H1 (cell line): ENCODE results near the gene SEMA3G. TPM values are rescaled to one million over a fixed set of nuclear protein-coding genes. Genes with fewer than 3 reads are reported as not detected.

Experiments used
- CTCF ChIA-PET: fragments of 300-600 bp; sonication (Branson Sonifier 250); formaldehyde crosslinking; loops from one replicate; lab custom pipeline; 2021; ENCODE audit not compliant: partially characterized antibody; lab: Charles Lee
- POLR2A ChIA-PET: fragments of 300-600 bp; sonication (Branson Sonifier 250); formaldehyde crosslinking; loops from one replicate; lab custom pipeline; 2021; ENCODE audit warnings: inconsistent platforms; ENCODE audit not compliant: partially characterized antibody; lab: Charles Lee
- DNase-seq, 2 experiments: peaks; one replicate each; pipeline versions ENCODE4 v3.0.0 to v3.0.0-alpha.2; 2010 to 2022; ENCODE audit warnings: low spot score in 2 of 2, low read depth in 1 of 2, mixed read lengths in 1 of 2
- FAIRE-seq: peaks from 2 replicates; lab custom pipeline; 2011; peaks lifted over from hg19 to GRCh38; lab: Jason Lieb, UNC
- H2AFZ ChIP-seq: 2 replicates; pipeline ENCODE4 v1.8.1; 2012; ENCODE audit warnings: low read length, inconsistent platforms
- H2AK5ac ChIP-seq: 2 replicates; pipeline ENCODE4 v1.6.1; 2013; ENCODE audit warnings: low read depth, low read length
- H2BK120ac ChIP-seq: replicated peaks from 2 replicates; pipeline ENCODE3; 2013; ENCODE audit warnings: low read depth, low read length, inconsistent platforms
- H2BK12ac ChIP-seq: 2 replicates; pipeline ENCODE4 v1.6.1; 2013; ENCODE audit warnings: low read depth, low read length
- H2BK15ac ChIP-seq: 2 replicates; pipeline ENCODE4 v1.6.1; 2013; ENCODE audit warnings: low read length
- H2BK20ac ChIP-seq: 2 replicates; pipeline ENCODE4 v1.6.1; 2013; ENCODE audit warnings: low read length
- H2BK5ac ChIP-seq: 2 replicates; pipeline ENCODE4 v1.6.1; 2013; ENCODE audit warnings: low read depth, low read length
- H3K14ac ChIP-seq: 2 replicates; pipeline ENCODE4 v1.6.1; 2013; ENCODE audit warnings: inconsistent platforms; ENCODE audit not compliant: insufficient read length
- H3K18ac ChIP-seq: 2 replicates; pipeline ENCODE4 v1.6.1; 2013; ENCODE audit warnings: low read length; ENCODE audit errors: extremely low read depth
- H3K23ac ChIP-seq: 2 replicates; pipeline ENCODE4 v1.6.1; 2013; ENCODE audit warnings: inconsistent platforms; ENCODE audit not compliant: insufficient read length
- H3K23me2 ChIP-seq: 2 replicates; pipeline ENCODE4 v1.6.1; 2013; ENCODE audit warnings: low read depth, low read length
- H3K27ac ChIP-seq: 2 replicates; pipeline ENCODE4 v1.6.1; 2011; ENCODE audit warnings: low read depth, low read length, inconsistent platforms
- H3K27me3 ChIP-seq, 4 experiments: replicated peaks in 1 of 4; 1 replicate in 1 of 4; 2 replicates in 3 of 4; pipeline versions ENCODE4 v1.6.1 to v1.8.1; 2011 to 2013; ENCODE audit warnings: low read length in 3 of 4, mild to moderate bottlenecking in 3 of 4, inconsistent platforms in 2 of 4, mixed read lengths in 2 of 4, moderate library complexity in 1 of 4; ENCODE audit not compliant: control insufficient read depth in 3 of 4, insufficient read depth in 3 of 4; ENCODE audit errors: extremely low read depth in 1 of 4
- H3K36me3 ChIP-seq, 4 experiments: 2 replicates each; pipeline versions ENCODE4 v1.6.1 to v1.8.1; 2011 to 2013; ENCODE audit warnings: mild to moderate bottlenecking in 4 of 4, low read length in 3 of 4, moderate library complexity in 2 of 4, control low read depth in 1 of 4, inconsistent platforms in 1 of 4; ENCODE audit not compliant: insufficient read depth in 4 of 4, control insufficient read depth in 2 of 4
- H3K4ac ChIP-seq: replicated peaks from 2 replicates; pipeline ENCODE3; 2013; ENCODE audit warnings: low read length, low read depth, mixed read lengths, inconsistent platforms; ENCODE audit not compliant: insufficient read length
- H3K4me1 ChIP-seq, 4 experiments: replicated peaks in 1 of 4; 1 replicate in 1 of 4; 2 replicates in 3 of 4; pipeline versions ENCODE4 v1.6.1 to v1.8.1; 2011 to 2013; ENCODE audit warnings: low read length in 3 of 4, inconsistent platforms in 2 of 4, mixed read lengths in 1 of 4; ENCODE audit not compliant: insufficient read depth in 4 of 4, control insufficient read depth in 3 of 4
- H3K4me2 ChIP-seq, 2 experiments: 2 replicates each; pipeline versions ENCODE4 v1.6.1 to v1.8.1; 2011 to 2013; ENCODE audit warnings: low read depth in 2 of 2, low read length in 2 of 2, control low read depth in 1 of 2, inconsistent platforms in 1 of 2, mild to moderate bottlenecking in 1 of 2; ENCODE audit not compliant: insufficient read depth in 1 of 2
- H3K4me3 ChIP-seq, 4 experiments: fragments of 200-600, 300-600 bp in 1 of 4; sonication (generic), shearing (Covaris generic), sonication (Bioruptor Twin) in 1 of 4; 2 replicates each; pipeline versions ENCODE4 v1.5.1 to v1.8.1; 2011 to 2016; ENCODE audit warnings: low read length in 4 of 4, low read depth in 3 of 4, control low read depth in 2 of 4, inconsistent platforms in 2 of 4, mild to moderate bottlenecking in 2 of 4, mixed read lengths in 1 of 4, moderate library complexity in 1 of 4; ENCODE audit not compliant: insufficient read depth in 2 of 4; ENCODE audit errors: extremely low read depth in 1 of 4
- H3K56ac ChIP-seq: replicated peaks from 2 replicates; pipeline ENCODE3; 2013; ENCODE audit warnings: low read depth, mild to moderate bottlenecking, mixed read lengths, low read length, inconsistent platforms; ENCODE audit not compliant: insufficient read length
- H3K79me1 ChIP-seq: 2 replicates; pipeline ENCODE4 v1.6.1; 2013; ENCODE audit warnings: low read depth, low read length, control low read depth
- H3K79me2 ChIP-seq, 2 experiments: 2 replicates each; pipeline versions ENCODE4 v1.6.1 to v1.8.1; 2012 to 2013; ENCODE audit warnings: low read length in 2 of 2, mild to moderate bottlenecking in 2 of 2, inconsistent platforms in 1 of 2; ENCODE audit not compliant: insufficient read depth in 2 of 2, control insufficient read depth in 1 of 2
- H3K9ac ChIP-seq, 4 experiments: replicated peaks in 1 of 4; 1 replicate in 1 of 4; 2 replicates in 3 of 4; pipeline versions ENCODE4 v1.6.1 to v1.8.1; 2011 to 2013; ENCODE audit warnings: low read depth in 3 of 4, low read length in 3 of 4, control low read depth in 2 of 4, mild to moderate bottlenecking in 2 of 4, moderate library complexity in 2 of 4, inconsistent platforms in 1 of 4; ENCODE audit errors: extremely low read depth in 1 of 4
- H3K9me3 ChIP-seq, 2 experiments: 2 replicates each; pipeline versions ENCODE4 v1.6.1 to v1.8.1; 2012 to 2013; ENCODE audit warnings: mild to moderate bottlenecking in 2 of 2, moderate library complexity in 2 of 2, control low read depth in 1 of 2, inconsistent platforms in 1 of 2, low read depth in 1 of 2, low read length in 1 of 2, mixed read lengths in 1 of 2; ENCODE audit not compliant: insufficient read depth in 2 of 2
- H4K20me1 ChIP-seq, 2 experiments: replicated peaks in 1 of 2; 2 replicates each; pipeline versions ENCODE3 to v1.8.1; 2011 to 2013; ENCODE audit warnings: inconsistent platforms in 2 of 2, low read length in 2 of 2, mild to moderate bottlenecking in 1 of 2; ENCODE audit not compliant: insufficient read depth in 2 of 2, control insufficient read depth in 1 of 2
- H4K5ac ChIP-seq: 2 replicates; pipeline ENCODE4 v1.6.1; 2013; ENCODE audit warnings: low read length, low read depth, mixed read lengths, inconsistent platforms; ENCODE audit not compliant: insufficient read length
- H4K8ac ChIP-seq: 2 replicates; pipeline ENCODE4 v1.8.0; 2013; ENCODE audit warnings: mild to moderate bottlenecking, moderate library complexity, low read length, inconsistent platforms; ENCODE audit not compliant: insufficient read depth; ENCODE audit errors: extremely low read depth
- H4K91ac ChIP-seq: replicated peaks from 2 replicates; pipeline ENCODE3; 2013; ENCODE audit warnings: low read length, mixed read lengths, inconsistent platforms; ENCODE audit not compliant: insufficient read length
- CREB1 ChIP-seq: IDR thresholded peaks from 2 replicates; pipeline ENCODE4 v1.6.1; 2012; ENCODE audit warnings: inconsistent platforms
- SAP30 ChIP-seq: fragments of 300-600 bp; sonication (generic); IDR thresholded peaks from 2 replicates; pipeline ENCODE4 v1.7.1; 2012; ENCODE audit warnings: low read length, moderate library complexity, mild to moderate bottlenecking, inconsistent platforms; ENCODE audit not compliant: insufficient read depth, insufficient replicate concordance
- TCF12 ChIP-seq: IDR thresholded peaks from 2 replicates; pipeline ENCODE4 v1.6.1; 2011; ENCODE audit warnings: low read depth, mild to moderate bottlenecking, low read length
- WGBS, 2 experiments: shearing (Covaris generic) in 1 of 2; methylation state at CpG; one replicate each; pipeline versions ENCODE4 v1.1.6 to v1.1.7; 2013 to 2015; ENCODE audit warnings: low lambda C conversion rate in 2 of 2, mixed read lengths in 2 of 2, inconsistent platforms in 1 of 2, low coverage in 1 of 2, missing lambda C conversion rate in 1 of 2; ENCODE audit not compliant: insufficient replicate concordance in 2 of 2, insufficient coverage in 1 of 2, insufficient read length in 1 of 2; ENCODE audit errors: extremely low coverage in 1 of 2, missing lambda C conversion rate in 1 of 2; 5-methylcytosine and 5-hydroxymethylcytosine counted together
- polyA plus RNA-seq, 7 experiments: library from polyadenylated mRNA; depleted of rRNA in 3 of 7; stranded (reverse) in 5 of 7; unstranded in 2 of 7; fragments of >200 nt in 5 of 7; fragments of 200-250 nt in 2 of 7; gene quantifications; 1 replicate in 5 of 7; 2 replicates in 1 of 7; 4 replicates in 1 of 7; pipeline versions ENCODE4 v1.2.1 to v1.2.3, GENCODE V29; 2011 to 2013; ENCODE audit warnings: missing spikeins in 2 of 7, mixed read lengths in 2 of 7
- total RNA-seq: library from RNA; stranded (reverse); fragmentation: NEBNext Ultra II Directional; extraction: Animal tissue kit (Norgen Biotek cat#: 25700); gene quantifications from 2 replicates; pipeline ENCODE4 v1.2.1, GENCODE V29; 2021
- TF ChIP-seq, protein P1 (sequence below): IDR thresholded peaks from 2 replicates; pipeline ENCODE4 v1.6.1; 2012; ENCODE audit warnings: inconsistent platforms

Gene SEMA3G
- total and polyA plus RNA-seq, 2 of the 8 experiments (the other 6 are each of a cell fraction or from before 2014, with no cell fraction given), result 0.95 to 1.5 TPM

DNA sequence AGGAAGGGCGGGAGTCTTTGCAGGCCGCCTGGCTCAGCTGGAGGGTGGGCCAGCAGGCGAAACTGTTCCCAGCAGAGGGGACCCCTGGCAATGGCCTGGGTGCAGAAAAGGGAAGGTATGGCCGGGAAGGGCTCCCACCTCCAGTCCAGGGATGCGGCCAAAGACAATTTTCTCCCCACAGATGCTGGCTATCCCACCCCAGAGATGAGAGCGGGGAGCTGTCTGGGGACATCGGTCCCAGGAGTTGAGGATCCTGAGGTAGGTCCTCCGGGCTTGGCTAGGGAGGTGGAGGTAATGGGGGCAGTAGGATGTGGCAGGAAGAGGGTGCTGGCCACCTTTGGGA is 1.7 kb downstream of the SEMA3G start:
- CTCF ChIA-PET, result interaction anchor here (3.9 to 12.8 kb wide), 3 partner anchors 10 to 57 kb away, joined by 13 to 109 read pairs (median 45); partner anchors contain the start of gene TNNC1
- H3K4me1 ChIP-seq, result peaks cover 0 to 10% (median 4%) of the 10 kb centered on the region in 4 experiments; a peak in 4 of 7 replicates
- H2BK15ac ChIP-seq, result no peak overlapping the region
- H3K14ac ChIP-seq, result no peak overlapping the region
- no peak overlapping the region for H3K9ac ChIP-seq
- H2BK5ac ChIP-seq, result no peak overlapping the region
- POLR2A ChIA-PET, result interaction anchor here (1.6 to 12.3 kb wide), 4 partner anchors 10 to 43 kb away, joined by 3 to 112 read pairs (median 10); partner anchors contain the start of gene TNNC1
- no peak overlapping the region for H2BK120ac ChIP-seq
- H3K79me2 ChIP-seq, result no peaks in the 10 kb centered on the region
- H4K20me1 ChIP-seq, result no peaks in the 10 kb centered on the region
- H4K5ac ChIP-seq, result no peak overlapping the region
- H3K27ac ChIP-seq, result no peak overlapping the region
- H2BK20ac ChIP-seq, result no peak overlapping the region
- peaks cover 3% of the 10 kb centered on the region; the same call in 1 of the 2 replicates for H3K79me1 ChIP-seq
- TF ChIP-seq CREB1 (no peak), TCF12 (no peak), SAP30 (no peak)
- TF ChIP-seq, protein P1, sequence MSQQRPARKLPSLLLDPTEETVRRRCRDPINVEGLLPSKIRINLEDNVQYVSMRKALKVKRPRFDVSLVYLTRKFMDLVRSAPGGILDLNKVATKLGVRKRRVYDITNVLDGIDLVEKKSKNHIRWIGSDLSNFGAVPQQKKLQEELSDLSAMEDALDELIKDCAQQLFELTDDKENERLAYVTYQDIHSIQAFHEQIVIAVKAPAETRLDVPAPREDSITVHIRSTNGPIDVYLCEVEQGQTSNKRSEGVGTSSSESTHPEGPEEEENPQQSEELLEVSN, result no peak
- 91% methylated on average over 8 of the region's 8 CpGs; no CpG with 5 or more reads in 1 of the 2 experiments for WGBS, 2 experiments
- no peak overlapping the region for H4K8ac ChIP-seq
- no peak overlapping the region for H3K56ac ChIP-seq
- no peak overlapping the region for H2AFZ ChIP-seq
- no peak overlapping the region for H3K4ac ChIP-seq
- H3K4me3 ChIP-seq, result no peak overlapping the region
- no peak overlapping the region for H3K4me2 ChIP-seq
- 0 out of 7 replicates have a peak, but pooled peaks cover 0 to 2% (median 0%) of the 10 kb centered on the region in 4 experiments for H3K27me3 ChIP-seq
- no peak overlapping the region for H2AK5ac ChIP-seq
- H3K18ac ChIP-seq, result no peak overlapping the region
- no peaks in the 10 kb centered on the region for H3K9me3 ChIP-seq
- DNase-seq (no peak), FAIRE-seq (no peak)
- H3K23me2 ChIP-seq, result peaks cover 4% of the 10 kb centered on the region; the same call in 1 of the 2 replicates
- H3K23ac ChIP-seq, result no peak overlapping the region
- 0 out of 2 replicates have a peak overlapping the region, but pooled peaks have one; percentile 9 for H2BK12ac ChIP-seq
- H4K91ac ChIP-seq, result no peak overlapping the region
- H3K36me3 ChIP-seq, result no peaks in the 10 kb centered on the region
